Endothelial cell (in vitro differentiated cells): ENCODE measurements around the gene FKBP11. TPM values are rescaled to one million over a fixed set of nuclear protein-coding genes. Genes with fewer than 3 reads are reported as not detected.
A peak's percentile ranks its signal among the peaks of the same experiment; 100 is the strongest.

ENCODE experiments used
- DNase-seq: peaks from one replicate; pipeline ENCODE4 v3.0.0; 2021; ENCODE audit warnings: low spot score
- H3K27ac Mint-ChIP-seq: one replicate; pipeline ENCODE4 v1.8.0; 2021; ENCODE audit warnings: mixed read lengths, inconsistent platforms; ENCODE audit not compliant: unreplicated experiment
- H3K27me3 Mint-ChIP-seq: one replicate; pipeline ENCODE4 v1.8.0; 2021; ENCODE audit warnings: mild to moderate bottlenecking, moderate library complexity, mixed read lengths, inconsistent platforms; ENCODE audit not compliant: unreplicated experiment
- H3K36me3 Mint-ChIP-seq: one replicate; pipeline ENCODE4 v1.8.0; 2021; ENCODE audit warnings: mild to moderate bottlenecking, low read depth, mixed read lengths, inconsistent platforms; ENCODE audit not compliant: unreplicated experiment
- H3K4me1 Mint-ChIP-seq: one replicate; pipeline ENCODE4 v1.8.0; 2021; ENCODE audit warnings: mild to moderate bottlenecking, mixed read lengths, inconsistent platforms; ENCODE audit not compliant: unreplicated experiment
- H3K4me3 Mint-ChIP-seq: one replicate; pipeline ENCODE4 v1.8.0; 2021; ENCODE audit warnings: mild to moderate bottlenecking, mixed read lengths, inconsistent platforms; ENCODE audit not compliant: unreplicated experiment
- H3K9me3 Mint-ChIP-seq: one replicate; pipeline ENCODE4 v1.8.0; 2021; ENCODE audit warnings: mixed read lengths, inconsistent platforms; ENCODE audit not compliant: unreplicated experiment
- CTCF ChIP-seq: fragments of 200-600 bp; sonication (generic); IDR thresholded peaks from one replicate; pipeline ENCODE4 v1.5.0; 2021; ENCODE audit warnings: antibody characterized with exemption; ENCODE audit not compliant: unreplicated experiment
- total RNA-seq: library from RNA; stranded (reverse); fragmentation: NEBNext Ultra II Directional; extraction: Animal tissue kit (Norgen Biotek cat#: 25700); gene quantifications from one replicate; pipeline ENCODE4 v1.2.1, GENCODE V29; 2021; ENCODE audit not compliant: unreplicated experiment

FKBP11 gene
- total RNA-seq, 1 donor from 2014 or later, result 16.0 TPM

- Mint-ChIP-seq H3K9me3 (no peaks in the 10 kb centered on the region), H3K4me3 (peak overlapping the region; percentile 37), H3K4me1 (peaks cover 21% of the 10 kb centered on the region), H3K36me3 (peaks cover 53% of the 10 kb centered on the region), H3K27ac (no peak overlapping the region), H3K27me3 (peaks cover 11% of the 10 kb centered on the region)
- no peak for TF ChIP-seq CTCF
- DNase-seq, result peak; percentile 12
Measured at GRCh38 chr12:48937170-48937569, 11.9 kb upstream of the FKBP11 start.

GRCh38 chr12:48936379-48936979 is 11.2 kb upstream of the FKBP11 start:
- peak overlapping the region; percentile 3 for H3K27ac Mint-ChIP-seq
- no peaks in the 10 kb centered on the region for H3K9me3 Mint-ChIP-seq
- H3K36me3 Mint-ChIP-seq, result peaks cover 49% of the 10 kb centered on the region
- DNase-seq, result peak; percentile 87
- peak; percentile 92 for TF ChIP-seq CTCF
- peaks cover 11% of the 10 kb centered on the region for H3K27me3 Mint-ChIP-seq
- H3K4me3 Mint-ChIP-seq, result no peak overlapping the region
- H3K4me1 Mint-ChIP-seq, result peaks cover 19% of the 10 kb centered on the region

GRCh38 chr12:48934312-48934706 is 9.0 kb upstream of the FKBP11 start:
- Mint-ChIP-seq H3K4me3 (peak overlapping the region; percentile 62), H3K36me3 (peaks cover 59% of the 10 kb centered on the region), H3K4me1 (peaks cover 16% of the 10 kb centered on the region), H3K9me3 (no peaks in the 10 kb centered on the region), H3K27me3 (peaks cover 11% of the 10 kb centered on the region), H3K27ac (no peak overlapping the region)
- no peak for DNase-seq
- TF ChIP-seq CTCF, result no peak

- Mint-ChIP-seq H3K4me1 (peaks cover 16% of the 10 kb centered on the region), H3K4me3 (peak overlapping the region; percentile 62), H3K27me3 (peaks cover 11% of the 10 kb centered on the region), H3K36me3 (peaks cover 54% of the 10 kb centered on the region), H3K9me3 (no peaks in the 10 kb centered on the region), H3K27ac (no peak overlapping the region)
- no peak for DNase-seq
- no peak for TF ChIP-seq CTCF
Measured at GRCh38 chr12:48933664-48934311, 8.5 kb upstream of the FKBP11 start.

GRCh38 chr12:48932878-48933277 is 7.6 kb upstream of the FKBP11 start:
- peaks cover 8% of the 10 kb centered on the region for H3K27me3 Mint-ChIP-seq
- H3K36me3 Mint-ChIP-seq, result peaks cover 48% of the 10 kb centered on the region
- H3K4me1 Mint-ChIP-seq, result peaks cover 16% of the 10 kb centered on the region
- H3K27ac Mint-ChIP-seq, result peak overlapping the region; percentile 22
- no peak overlapping the region for H3K4me3 Mint-ChIP-seq
- H3K9me3 Mint-ChIP-seq, result no peaks in the 10 kb centered on the region
- no peak for TF ChIP-seq CTCF
- no peak for DNase-seq
